AG09319 (cell line): ENCODE measurements around the gene OST4.
"Not testable (repeated sequence)": the region's sequence is repeated elsewhere in the genome, so short reads cannot be mapped to it uniquely, and the experiment has no call there.

ENCODE experiments used
- DNase-seq: peaks from one replicate; pipeline ENCODE4 v3.0.0-alpha.2; 2010; ENCODE audit warnings: low read depth; ENCODE audit errors: extremely low read depth
- TF ChIP-seq, protein P1 (sequence below): IDR thresholded peaks from 2 replicates; pipeline ENCODE4 v1.5.1; 2011; ENCODE audit warnings: low read depth, mild to moderate bottlenecking, inconsistent platforms, low read length, moderate library complexity

OST4 gene

GRCh38 chr2:27071277-27071989 is at the start of gene OST4:
OST4 (minus strand) TSS chr2:27071654.
- peak; percentile 74 for DNase-seq
- TF ChIP-seq, protein P1, sequence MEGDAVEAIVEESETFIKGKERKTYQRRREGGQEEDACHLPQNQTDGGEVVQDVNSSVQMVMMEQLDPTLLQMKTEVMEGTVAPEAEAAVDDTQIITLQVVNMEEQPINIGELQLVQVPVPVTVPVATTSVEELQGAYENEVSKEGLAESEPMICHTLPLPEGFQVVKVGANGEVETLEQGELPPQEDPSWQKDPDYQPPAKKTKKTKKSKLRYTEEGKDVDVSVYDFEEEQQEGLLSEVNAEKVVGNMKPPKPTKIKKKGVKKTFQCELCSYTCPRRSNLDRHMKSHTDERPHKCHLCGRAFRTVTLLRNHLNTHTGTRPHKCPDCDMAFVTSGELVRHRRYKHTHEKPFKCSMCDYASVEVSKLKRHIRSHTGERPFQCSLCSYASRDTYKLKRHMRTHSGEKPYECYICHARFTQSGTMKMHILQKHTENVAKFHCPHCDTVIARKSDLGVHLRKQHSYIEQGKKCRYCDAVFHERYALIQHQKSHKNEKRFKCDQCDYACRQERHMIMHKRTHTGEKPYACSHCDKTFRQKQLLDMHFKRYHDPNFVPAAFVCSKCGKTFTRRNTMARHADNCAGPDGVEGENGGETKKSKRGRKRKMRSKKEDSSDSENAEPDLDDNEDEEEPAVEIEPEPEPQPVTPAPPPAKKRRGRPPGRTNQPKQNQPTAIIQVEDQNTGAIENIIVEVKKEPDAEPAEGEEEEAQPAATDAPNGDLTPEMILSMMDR, result no peak

GRCh38 chr2:27119330-27119670 is 47.8 kb upstream of the OST4 start:
- not testable (repeated sequence) for DNase-seq

- TF ChIP-seq, protein P1, result no peak
- DNase-seq, result no peak
These were observed 47.3 kb upstream of the OST4 start, which contains the start of gene CGREF1 for GRCh38 chr2:27118525-27119329. CGREF1 (minus strand) TSS chr2:27119128; CDS start chr2:27104366, 14,762 bp downstream.

DNA sequence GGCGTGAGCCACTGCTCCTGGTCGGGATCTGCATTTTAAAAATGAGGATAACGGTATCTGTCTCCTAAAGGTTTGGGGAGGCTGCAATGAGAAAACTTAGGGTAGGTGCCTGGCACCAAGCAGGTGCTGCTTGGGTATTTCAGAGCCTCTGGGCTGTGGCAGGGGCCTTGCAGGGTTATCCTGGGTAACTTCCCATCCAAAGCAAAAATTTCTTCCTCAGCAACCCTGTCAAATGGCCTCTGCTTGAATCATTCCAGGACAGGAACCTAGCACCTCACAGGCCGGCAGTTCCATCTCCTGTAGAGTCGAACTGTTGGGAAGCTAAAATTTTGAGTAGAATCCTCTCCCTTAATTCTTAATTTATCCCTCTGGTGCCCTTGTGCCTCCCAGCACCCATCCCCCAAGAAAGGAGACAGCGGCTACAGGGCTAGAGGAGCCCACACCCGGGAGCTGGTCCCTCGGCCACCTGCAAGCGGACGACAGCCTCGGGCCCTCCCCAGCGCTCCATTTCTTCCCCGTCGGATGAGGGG is 46.6 kb upstream of the OST4 start:
- DNase-seq, result no peak

DNA sequence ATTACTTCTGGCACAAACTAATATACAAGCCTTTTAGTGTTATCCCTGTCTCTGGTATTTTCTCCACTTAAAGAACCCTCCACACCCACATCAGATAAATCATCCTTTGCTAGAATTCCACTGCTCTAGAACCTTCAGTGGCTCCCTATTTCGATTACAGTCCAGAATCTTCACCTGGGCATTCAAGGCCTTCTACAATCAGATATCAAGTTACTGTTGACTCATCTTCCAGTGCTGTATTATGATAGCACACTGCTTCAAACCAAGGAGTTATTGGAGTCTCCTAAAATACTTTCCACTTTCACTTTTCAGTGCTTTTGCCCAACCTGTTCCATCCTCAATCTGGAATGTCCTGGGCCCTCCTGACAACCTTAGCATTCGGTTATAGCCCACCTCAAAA is 44.1 kb upstream of the OST4 start:
- DNase-seq, result no peak
- TF ChIP-seq, protein P1, result no peak

More for the DNA sequence above, 46.6 kb upstream of the OST4 start:
- TF ChIP-seq, protein P1, result no peak

DNA sequence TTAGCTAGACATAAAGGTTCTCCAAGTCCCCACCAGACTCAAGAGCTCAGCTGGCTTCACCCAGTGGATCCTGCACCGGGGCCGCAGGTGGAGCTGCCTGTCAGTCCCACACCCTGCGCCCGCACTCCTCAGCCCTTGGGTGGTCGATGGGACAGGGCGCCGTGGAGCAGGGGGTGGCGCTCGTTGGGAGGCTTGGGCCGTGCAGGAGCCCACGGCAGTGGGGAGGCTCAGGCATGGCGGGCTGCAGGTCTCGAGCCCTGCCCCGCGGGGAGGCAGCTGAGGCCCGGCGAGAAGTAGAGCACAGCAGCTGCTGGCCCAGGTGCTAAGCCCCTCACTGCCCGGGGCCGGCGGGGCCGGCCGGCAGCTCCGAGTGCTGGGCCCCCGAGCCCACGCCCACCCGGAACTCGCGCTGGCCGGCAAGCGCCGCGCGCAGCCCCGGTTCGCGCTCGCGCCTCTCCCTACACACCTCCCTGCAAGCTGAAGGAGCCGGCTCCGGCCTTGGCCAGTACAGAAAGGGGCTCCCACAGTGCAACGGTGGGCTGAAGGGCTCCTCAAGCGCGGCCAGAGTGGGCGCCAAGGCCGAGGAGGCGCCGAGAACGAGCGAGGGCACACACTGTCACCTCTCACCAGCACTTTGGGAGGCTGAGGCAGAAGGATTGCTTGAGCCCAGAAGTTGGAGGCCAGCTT is 40.1 kb upstream of the OST4 start:
- not testable (repeated sequence) for DNase-seq

DNA sequence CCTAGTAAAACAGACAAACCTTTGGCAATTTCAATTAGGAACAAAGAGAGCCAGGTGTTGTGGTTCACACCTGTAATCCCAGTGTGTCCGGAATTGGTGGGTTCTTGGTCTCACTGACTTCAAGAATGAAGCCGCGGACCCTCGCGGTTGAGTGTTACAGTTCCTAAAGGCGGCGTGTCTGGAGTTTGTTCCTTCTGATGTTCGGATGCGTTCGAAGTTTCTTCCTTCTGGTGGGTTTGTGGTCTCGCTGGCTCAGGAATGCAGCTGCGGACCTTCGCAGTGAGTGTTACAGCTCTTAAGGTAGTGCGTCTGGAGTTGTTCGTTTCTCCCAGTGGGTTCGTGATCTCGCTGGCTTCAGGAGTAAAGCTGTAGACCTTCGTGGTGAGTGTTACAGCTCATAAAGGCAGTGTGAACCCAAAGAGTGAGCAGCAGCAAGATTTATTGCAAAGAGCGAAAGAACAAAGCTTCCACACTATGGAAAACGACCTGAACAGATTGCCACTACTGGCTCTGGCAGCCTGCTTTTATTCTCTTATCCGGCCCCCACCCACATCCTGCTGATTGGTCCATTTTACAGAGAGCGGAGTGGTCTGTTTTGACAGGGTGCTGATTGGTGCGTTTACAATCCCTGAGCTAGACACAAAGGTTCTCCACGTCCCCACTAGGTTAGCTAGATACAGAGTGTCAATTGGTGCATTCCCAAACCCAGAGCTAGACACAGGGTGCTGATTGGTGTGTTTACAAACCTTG is 39.3 kb upstream of the OST4 start:
- not testable (repeated sequence) for DNase-seq

DNA sequence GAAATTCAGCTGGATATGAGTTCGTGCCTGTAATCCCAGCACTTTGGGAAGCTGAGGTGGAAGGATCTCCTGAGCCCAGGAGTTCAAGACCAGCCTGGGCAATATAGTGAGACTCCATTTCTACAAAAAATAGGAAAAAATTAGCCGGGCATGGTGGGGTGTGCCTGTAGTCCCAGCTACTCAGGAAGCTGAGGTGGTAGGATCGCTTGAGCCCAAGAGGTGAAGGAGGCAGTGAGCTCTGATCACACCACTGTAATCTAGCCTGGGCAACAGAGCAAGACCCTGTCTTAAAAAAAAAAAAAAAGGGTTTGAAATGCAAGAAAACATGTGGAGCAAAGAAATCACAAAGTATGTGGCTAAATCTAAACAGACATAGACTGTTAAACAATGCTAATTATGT is 37.6 kb upstream of the OST4 start:
- TF ChIP-seq, protein P1, result no peak

More for the DNA sequence above, 37.6 kb upstream of the OST4 start:
- no peak for DNase-seq
